ENCODE results near the gene PIAS4. TPM values are rescaled to one million over a fixed set of nuclear protein-coding genes. Genes with fewer than 3 reads are reported as not detected.
A peak's percentile ranks its signal among the peaks of the same experiment; 100 is the strongest.

PIAS4 gene
- total and polyA plus RNA-seq, 7 donors: 7.2 to 29.9 (median 18.6) TPM

DNA sequence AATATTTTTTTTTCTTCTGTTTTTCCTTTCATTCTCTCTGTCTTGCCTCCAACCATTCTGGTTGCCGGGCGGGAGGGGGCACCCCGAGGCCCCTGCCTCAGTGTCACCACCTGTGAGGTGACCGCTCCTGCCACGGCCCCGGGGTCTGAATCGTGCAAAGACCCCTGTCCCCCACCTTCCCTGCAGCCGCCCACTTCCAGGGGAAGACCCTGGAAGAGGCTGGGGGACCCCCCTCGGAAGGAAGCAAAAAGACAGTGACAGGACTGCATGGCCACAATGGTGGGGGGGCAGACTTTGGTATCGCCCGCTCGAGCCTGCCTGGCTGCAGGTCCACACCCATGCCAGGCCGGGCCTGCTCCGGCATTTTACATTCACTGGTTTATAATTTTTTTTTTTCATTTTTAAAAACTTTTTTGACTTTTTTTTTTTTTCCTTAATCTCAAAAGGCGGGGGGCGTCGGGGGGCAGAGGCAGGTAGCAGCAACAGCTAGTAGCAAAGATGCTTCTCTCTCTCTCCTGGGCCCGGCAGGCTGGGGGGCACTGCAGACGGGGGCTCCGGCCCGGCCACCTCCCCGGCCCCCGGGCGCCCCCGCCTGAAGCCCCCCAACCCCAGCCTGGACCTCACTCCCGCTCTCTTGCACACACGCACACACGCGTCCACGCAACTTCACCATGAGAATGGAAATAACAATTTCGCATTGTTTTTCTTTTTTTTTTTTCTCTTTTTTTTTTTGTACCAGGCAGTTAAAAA is 36.6 kb downstream of the PIAS4 start:
- 71 to 87% methylated on average over 31 of the region's 31 CpGs for WGBS, 2 donors
- peak overlapping the region in 2 of 4 donors; percentile 14 to 37 for H3K27ac ChIP-seq

DNA sequence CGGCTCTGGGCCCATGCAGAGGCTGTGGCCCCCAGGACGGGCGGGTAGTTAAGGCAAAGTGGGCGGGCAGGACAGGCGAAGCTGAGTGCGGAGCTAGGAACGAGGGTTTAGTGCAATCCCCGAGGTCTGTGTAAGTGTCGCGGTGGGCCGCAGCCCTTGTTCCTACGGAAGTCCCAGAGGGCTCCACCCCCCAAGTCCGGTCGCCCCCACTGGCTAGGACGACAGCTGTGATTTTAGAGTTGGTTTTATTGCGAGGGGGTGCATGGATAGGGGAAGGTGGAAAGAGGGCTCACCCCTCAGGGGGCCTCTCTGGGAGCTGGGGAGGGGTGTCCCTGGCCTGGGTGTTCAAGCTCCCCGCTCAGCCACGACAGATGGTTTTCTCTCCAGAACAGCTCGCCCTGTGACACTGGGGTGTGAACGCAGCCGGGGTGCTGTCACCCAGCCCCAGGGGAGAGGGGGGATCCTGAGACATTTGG is 37.5 kb downstream of the PIAS4 start:
- no peak for DNase-seq
- Histone ChIP-seq H3K4me3 (no peak overlapping the region), H3K27me3 (no peaks in the 10 kb centered on the region), H3K27ac (peak overlapping the region in 2 of 4 donors; percentile 37 to 42), H3K9me3 (no peaks in the 10 kb centered on the region), H3K4me1 (peaks cover 0 to 32% (median 25%) of the 10 kb centered on the region in 4 donors), H3K36me3 (peaks cover 9 to 45% (median 26%) of the 10 kb centered on the region in 4 donors)
- intact Hi-C loops (cut with DNase I): no loop called here
- WGBS, 2 donors: 70 to 78% methylated on average over 21 of the region's 21 CpGs
- TF ChIP-seq, protein P1, sequence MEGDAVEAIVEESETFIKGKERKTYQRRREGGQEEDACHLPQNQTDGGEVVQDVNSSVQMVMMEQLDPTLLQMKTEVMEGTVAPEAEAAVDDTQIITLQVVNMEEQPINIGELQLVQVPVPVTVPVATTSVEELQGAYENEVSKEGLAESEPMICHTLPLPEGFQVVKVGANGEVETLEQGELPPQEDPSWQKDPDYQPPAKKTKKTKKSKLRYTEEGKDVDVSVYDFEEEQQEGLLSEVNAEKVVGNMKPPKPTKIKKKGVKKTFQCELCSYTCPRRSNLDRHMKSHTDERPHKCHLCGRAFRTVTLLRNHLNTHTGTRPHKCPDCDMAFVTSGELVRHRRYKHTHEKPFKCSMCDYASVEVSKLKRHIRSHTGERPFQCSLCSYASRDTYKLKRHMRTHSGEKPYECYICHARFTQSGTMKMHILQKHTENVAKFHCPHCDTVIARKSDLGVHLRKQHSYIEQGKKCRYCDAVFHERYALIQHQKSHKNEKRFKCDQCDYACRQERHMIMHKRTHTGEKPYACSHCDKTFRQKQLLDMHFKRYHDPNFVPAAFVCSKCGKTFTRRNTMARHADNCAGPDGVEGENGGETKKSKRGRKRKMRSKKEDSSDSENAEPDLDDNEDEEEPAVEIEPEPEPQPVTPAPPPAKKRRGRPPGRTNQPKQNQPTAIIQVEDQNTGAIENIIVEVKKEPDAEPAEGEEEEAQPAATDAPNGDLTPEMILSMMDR (IDR thresholded peaks at IDR 0.05): no peak
- TF ChIP-seq EP300 (IDR thresholded peaks at IDR 0.05) (no peak), POLR2AphosphoS5 (IDR thresholded peaks at IDR 0.05) (no peak), POLR2A (IDR thresholded peaks at IDR 0.05) (no peak)

More for the DNA sequence above, 36.6 kb downstream of the PIAS4 start:
- peaks cover 0 to 24% (median 16%) of the 10 kb centered on the region in 4 donors for H3K4me1 ChIP-seq
- H3K27me3 ChIP-seq: no peaks in the 10 kb centered on the region
- intact Hi-C loops (cut with DNase I): no loop called here
- H3K4me3 ChIP-seq: no peak overlapping the region
- no peaks in the 10 kb centered on the region for H3K9me3 ChIP-seq
- H3K36me3 ChIP-seq: peaks cover under 1 to 40% (median 26%) of the 10 kb centered on the region in 4 donors
- TF ChIP-seq, protein P1 (IDR thresholded peaks at IDR 0.05): no peak
- no peak for TF ChIP-seq EP300 (IDR thresholded peaks at IDR 0.05)
- no peak for TF ChIP-seq POLR2A (IDR thresholded peaks at IDR 0.05)
- no peak for TF ChIP-seq POLR2AphosphoS5 (IDR thresholded peaks at IDR 0.05)
- DNase-seq: no peak

DNA sequence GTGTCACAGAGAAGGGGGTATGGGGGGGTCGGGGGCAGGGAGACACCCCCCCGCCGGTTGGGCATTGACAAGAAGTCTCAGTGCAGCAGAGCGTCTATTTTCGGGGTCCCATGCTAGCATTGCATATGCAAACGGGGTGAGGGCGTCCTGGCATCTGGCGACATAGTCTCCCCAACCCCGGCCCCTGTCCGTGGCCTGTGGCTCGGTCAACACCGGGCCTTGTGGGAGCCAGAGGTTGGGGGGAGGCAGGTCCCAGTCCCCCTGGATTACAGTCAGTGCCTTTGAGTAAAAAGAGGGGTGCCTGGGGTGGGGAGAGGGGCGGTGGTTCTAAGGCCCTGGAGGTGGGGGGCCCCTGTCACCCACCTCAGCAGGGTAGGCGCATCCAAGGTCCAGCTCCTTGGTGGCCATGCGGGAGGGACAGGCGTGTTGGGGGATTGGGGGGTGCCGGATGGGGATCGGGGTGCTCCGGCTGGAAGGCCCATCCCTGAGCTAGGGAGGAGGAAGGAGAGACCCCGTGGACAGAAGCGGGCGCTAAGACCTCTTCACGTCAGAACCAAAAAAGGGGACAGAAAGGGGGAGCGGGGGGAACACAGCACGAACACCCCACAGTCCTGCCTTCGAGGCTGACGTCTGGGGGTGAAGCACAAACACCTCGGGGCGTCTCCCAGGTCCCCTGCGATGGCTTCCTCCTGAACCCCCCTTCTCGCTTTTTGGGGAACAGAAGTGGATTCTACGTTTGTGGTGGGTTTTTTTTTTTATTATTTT is 38.2 kb downstream of the PIAS4 start:
- 87 to 90% methylated on average over 32 of the region's 32 CpGs for WGBS, 2 donors
- Histone ChIP-seq H3K9me3 (no peaks in the 10 kb centered on the region), H3K4me1 (peaks cover 0 to 33% (median 26%) of the 10 kb centered on the region in 4 donors), H3K4me3 (no peak overlapping the region), H3K36me3 (peaks cover 12 to 52% (median 26%) of the 10 kb centered on the region in 4 donors), H3K27me3 (no peaks in the 10 kb centered on the region), H3K27ac (peak overlapping the region in 2 of 4 donors; percentile 37 to 42)
- TF ChIP-seq POLR2AphosphoS5 (IDR thresholded peaks at IDR 0.05) (no peak), EP300 (IDR thresholded peaks at IDR 0.05) (no peak), POLR2A (IDR thresholded peaks at IDR 0.05) (no peak)
- TF ChIP-seq, protein P1 (IDR thresholded peaks at IDR 0.05): no peak
- DNase-seq: no peak
- intact Hi-C loops (cut with DNase I): no loop called here

DNA sequence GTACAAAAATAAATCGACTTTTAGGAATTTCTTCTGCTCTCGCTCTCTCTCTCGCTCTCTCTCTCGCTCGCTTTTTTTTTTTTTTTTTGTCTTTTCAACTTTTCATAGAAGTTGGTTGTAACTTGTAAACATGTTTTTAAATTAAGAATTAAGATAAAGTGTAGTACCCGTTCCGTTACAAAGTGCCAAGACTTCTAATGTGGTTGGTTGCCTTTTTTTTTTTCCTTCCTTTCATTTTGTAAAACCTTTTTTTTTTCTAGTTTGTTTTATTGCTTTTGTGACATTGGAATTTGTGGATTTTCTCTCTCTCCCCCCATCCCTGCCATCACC is 38.8 kb downstream of the PIAS4 start:
- Histone ChIP-seq H3K4me3 (no peak overlapping the region), H3K4me1 (peaks cover 0 to 35% (median 27%) of the 10 kb centered on the region in 4 donors), H3K36me3 (peaks cover 12 to 55% (median 26%) of the 10 kb centered on the region in 4 donors), H3K27me3 (no peaks in the 10 kb centered on the region), H3K27ac (peak overlapping the region in 1 of 4 donors; percentile 8), H3K9me3 (no peaks in the 10 kb centered on the region)
- DNase-seq: no peak
- TF ChIP-seq EP300 (IDR thresholded peaks at IDR 0.05): no peak
- no peak for TF ChIP-seq POLR2AphosphoS5 (IDR thresholded peaks at IDR 0.05)
- TF ChIP-seq, protein P1 (IDR thresholded peaks at IDR 0.05): no peak
- TF ChIP-seq POLR2A (IDR thresholded peaks at IDR 0.05): no peak
- intact Hi-C loops (cut with DNase I): no loop called here
- 72 to 83% methylated on average over 7 of the region's 7 CpGs for WGBS, 2 donors
